NK-92 (cell line): Measurements from ENCODE around the gene ZC3H13.
"Not testable (repeated sequence)": the region's sequence is repeated elsewhere in the genome, so short reads cannot be mapped to it uniquely, and the experiment has no call there.

Experiments
- DNase-seq: peaks from one replicate; lab custom pipeline; 2025; ENCODE audit not compliant: unreplicated experiment; lab: John Stamatoyannopoulos, UW

ZC3H13 gene

DNA sequence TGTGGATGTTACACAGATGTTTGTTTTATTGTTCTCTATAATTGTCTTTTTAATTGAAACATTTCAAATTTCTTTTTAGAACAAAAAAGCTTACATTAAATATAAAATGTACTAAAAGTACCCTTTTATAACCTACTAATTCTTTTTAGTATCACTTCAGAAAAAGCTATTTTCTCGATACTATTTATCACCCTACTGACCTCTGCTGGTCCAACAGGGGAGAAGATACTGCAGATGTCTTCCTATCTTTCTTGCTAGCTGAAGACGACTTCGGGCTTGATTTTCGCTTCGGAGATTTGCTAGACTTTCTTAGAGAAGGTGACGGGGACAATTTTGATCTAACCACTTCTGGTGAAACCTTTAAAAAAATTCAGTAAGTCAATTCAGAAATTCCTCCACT, 42.4 kb downstream of the ZC3H13 start:
- DNase-seq, result no peak

GRCh38 chr13:46008631-46009030, 43.9 kb downstream of the ZC3H13 start:
- no peak for DNase-seq

DNA sequence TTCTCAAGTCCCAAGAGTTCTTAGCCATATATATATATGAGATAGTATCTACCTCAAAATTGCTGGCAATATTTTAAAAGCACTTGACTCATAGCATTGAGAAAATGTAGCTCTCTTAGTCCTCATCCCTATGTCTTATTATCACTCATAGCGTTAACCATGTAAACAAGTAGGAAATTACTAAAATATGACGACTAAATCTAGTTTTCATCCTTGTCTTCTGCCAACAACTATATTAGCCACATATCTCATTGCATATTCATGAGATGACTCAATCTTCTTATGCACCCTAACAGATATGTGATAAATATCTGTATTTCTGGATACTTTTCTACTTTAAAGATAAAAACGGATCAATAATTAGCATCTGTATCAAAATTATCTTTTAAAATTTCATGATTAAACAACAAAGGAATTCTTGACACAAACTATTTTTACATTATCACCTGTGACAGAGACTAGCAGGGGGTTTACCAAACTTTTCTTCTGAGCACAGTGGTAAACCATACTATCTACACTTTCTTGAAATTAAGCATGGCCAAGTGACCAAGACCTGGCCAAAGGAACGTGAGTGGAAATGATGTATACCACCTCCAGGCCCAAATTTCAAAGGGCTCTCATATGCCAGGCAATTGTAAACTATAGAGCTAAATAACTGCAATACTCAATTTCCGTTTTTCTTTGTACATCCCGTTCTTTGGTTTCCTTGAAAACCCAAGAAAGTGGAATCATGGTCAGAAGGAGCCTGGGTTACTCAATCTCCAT, 45.7 kb downstream of the ZC3H13 start:
- no peak for DNase-seq

- no peak for DNase-seq
These were observed 48.1 kb downstream of the ZC3H13 start for GRCh38 chr13:46004491-46004890.

DNA sequence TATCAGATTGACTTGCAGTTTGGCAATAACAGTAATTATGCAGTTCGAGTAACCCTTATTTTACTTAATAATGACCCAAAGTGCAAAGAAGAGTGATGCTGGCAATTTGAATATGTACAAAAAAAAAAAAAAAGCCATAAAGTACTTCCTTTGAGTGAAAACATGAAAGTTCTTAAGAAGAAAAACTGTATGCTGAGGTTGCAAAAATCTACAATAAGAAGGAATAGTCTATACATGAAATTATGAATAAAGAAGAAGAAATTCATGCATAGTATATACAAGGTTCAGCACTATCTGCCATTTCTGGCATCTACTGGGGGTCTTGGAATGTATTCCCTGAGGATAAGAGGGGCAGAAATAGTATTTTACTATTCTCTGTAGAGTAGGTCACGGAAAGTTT, 55.9 kb downstream of the ZC3H13 start:
- no peak for DNase-seq

- DNase-seq, result no peak
These were observed 57.3 kb downstream of the ZC3H13 start for GRCh38 chr13:45995245-45995644.

DNA sequence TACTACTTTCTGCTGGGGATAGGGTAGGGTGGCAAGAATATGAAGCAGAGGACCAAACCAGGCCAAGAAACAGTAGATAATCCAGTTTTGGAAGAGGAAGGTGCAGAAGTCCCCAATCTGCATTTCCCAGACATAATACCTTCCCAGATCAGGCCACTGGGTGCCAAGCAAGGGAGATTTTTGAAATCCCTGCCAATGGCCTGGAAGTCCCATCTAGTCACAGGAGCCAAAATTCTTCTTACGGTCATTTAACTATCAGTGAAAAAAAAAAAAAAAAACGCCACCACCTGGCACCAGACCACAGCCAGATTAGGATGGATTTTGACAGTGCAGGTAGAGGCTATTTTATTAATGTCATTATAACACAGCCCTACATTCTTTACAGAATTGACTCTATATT, 57.8 kb downstream of the ZC3H13 start:
- no peak for DNase-seq

- no peak for DNase-seq
These were observed 62.9 kb downstream of the ZC3H13 start for GRCh38 chr13:45989607-45990006.

- not testable (repeated sequence) for DNase-seq
These were observed 71.4 kb downstream of the ZC3H13 start for GRCh38 chr13:45981127-45981526.

- no peak for DNase-seq
These were observed 77.2 kb downstream of the ZC3H13 start for GRCh38 chr13:45975337-45975736.

- no peak for DNase-seq
These were observed 78.0 kb downstream of the ZC3H13 start for GRCh38 chr13:45974500-45974899.

GRCh38 chr13:45967589-45967988, 85.0 kb downstream of the ZC3H13 start:
- DNase-seq, result no peak

GRCh38 chr13:45966715-45967114, 85.8 kb downstream of the ZC3H13 start:
- no peak for DNase-seq

DNA sequence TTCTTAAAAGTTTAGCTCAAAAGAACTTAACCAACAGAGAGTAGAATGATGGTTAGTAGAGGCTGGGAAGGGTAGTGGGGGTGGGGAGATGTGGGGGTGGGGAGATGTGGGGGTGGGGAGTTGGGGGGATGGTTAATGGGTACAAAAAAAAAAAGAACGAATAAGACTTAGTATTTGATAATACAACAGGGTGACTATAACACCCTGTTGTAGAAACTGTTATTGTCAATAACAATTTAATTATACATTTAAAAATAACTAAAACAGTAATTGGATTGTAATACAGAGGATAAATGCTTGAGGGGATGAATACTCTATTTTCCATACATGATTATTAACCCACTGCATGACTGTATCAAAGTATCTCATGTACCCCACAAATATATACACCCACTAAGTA, 91.1 kb downstream of the ZC3H13 start:
- no peak for DNase-seq

- no peak for DNase-seq
These were observed 97.4 kb downstream of the ZC3H13 start for GRCh38 chr13:45954836-45955800.

DNA sequence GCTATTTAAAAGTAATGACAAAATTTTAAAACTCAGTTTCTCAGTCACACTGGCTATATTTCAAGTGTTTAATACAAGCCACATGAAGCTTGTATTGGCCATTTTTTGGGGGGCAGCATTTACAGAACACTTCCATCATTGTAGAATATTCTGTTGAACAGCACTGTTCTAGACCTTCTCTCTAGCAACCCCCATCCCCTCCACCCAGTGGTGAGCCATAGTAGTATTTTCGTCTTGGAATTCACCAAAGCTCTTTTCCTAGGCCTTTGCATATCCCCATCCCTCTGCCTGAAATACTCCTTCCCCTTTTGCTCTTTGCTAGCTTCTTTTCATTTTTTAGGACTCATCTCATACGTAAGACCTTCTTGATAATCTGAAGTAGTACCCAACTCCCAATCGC, 99.5 kb downstream of the ZC3H13 start:
- DNase-seq, result no peak

GRCh38 chr13:45951724-45952123, 100.8 kb downstream of the ZC3H13 start:
- DNase-seq, result no peak

GRCh38 chr13:45951166-45951565, 101.4 kb downstream of the ZC3H13 start:
- DNase-seq, result no peak

GRCh38 chr13:45950386-45951000, 102.1 kb downstream of the ZC3H13 start:
- no peak for DNase-seq

DNA sequence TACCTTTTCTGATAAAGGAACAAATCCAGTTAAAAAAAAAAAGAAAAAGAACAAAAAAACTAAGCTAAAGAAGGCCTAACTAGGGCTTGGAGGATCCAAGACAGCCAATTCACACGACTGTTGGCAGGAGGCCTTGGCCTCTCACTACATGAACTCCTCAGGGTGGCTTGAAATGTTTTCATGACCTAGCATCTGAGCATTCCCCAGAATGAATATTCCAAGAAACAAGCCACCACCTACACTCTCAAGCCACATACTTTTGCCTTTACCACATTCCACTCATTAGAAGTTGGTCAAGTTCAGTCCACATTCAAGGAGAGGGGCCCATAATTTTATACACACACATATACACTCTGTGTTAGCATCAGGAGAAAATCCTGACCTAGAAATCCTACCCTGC, 103.4 kb downstream of the ZC3H13 start:
- no peak for DNase-seq

DNA sequence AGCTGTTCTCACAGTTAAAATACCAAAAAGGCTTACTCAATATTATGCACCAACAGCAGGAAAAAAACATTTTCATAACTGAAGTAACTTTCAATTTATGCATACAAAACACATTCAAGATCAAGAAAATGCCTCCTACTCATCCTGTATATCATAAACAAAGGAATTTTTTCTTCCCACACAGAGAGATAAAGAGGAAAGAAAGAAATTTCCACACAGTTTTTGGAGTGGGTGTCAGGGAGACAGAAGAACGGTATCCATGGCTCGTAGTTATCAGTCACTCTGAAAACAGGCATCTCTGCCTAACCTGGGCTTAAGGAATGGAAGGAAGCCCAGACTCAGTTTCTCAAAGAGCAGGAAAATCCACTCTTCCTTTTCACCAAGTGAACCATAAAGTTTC, 108.6 kb downstream of the ZC3H13 start:
- no peak for DNase-seq

DNA sequence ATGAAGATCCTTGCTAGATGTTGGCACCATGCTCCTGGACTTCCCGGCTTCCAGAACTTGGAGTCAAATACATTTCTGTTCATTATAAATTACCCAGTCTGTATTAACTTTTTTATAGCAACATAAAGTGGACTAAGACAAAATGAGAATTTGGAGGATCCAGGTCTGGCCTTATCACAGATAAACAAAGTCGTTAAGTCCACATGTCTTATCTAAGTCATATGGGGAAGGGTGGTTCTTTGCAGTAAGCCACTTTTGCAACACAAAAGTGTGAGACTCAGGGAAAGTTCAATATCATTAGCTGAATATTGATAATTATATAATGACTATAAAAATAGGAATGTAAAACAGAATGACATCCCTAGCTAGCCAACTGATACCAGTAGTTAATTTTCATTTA, 109.4 kb downstream of the ZC3H13 start:
- DNase-seq, result no peak
